Measurements from ENCODE around the gene MOCS1.

DNA sequence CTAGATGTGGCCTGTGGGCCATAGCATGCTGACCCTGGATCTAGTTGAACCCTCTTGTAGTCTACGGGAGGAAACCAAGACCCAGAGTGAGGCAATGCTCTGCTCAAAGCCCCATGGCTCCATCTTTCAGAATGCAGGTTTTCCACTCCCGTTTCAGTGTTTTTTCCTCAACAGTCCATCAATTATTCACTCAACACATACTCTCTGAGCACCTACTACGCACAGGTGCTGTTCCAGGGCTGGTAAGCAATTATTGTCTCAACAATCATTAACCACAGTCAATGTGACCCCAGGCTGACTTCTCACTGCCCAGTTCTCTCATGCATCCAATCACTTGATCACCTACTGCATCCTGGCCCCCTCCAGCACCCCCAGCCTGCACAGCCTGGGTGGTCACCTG is 20.0 kb downstream of the MOCS1 start:
- TF ChIP-seq TAF1 (IDR thresholded peaks at IDR 0.05; ENCODE audit: borderline replicate concordance, low read depth, low read length) (no peak), POLR2A (IDR thresholded peaks at IDR 0.05; ENCODE audit: low read depth, low read length) (no peak)

Data from GM12892 (cell line).